Bronchial epithelial cell (primary cell): ENCODE measurements around the gene RNF38. TPM values are rescaled to one million over a fixed set of nuclear protein-coding genes. Genes with fewer than 3 reads are reported as not detected.
A peak's percentile ranks its signal among the peaks of the same experiment; 100 is the strongest.
"Not testable (repeated sequence)": the region's sequence is repeated elsewhere in the genome, so short reads cannot be mapped to it uniquely, and the experiment has no call there.

Experiments used
- DNase-seq: peaks from one replicate; pipeline ENCODE4 v3.0.0-alpha.2; 2010; ENCODE audit warnings: low read depth
- FAIRE-seq: peaks from 2 replicates; lab custom pipeline; 2011; peaks lifted over from hg19 to GRCh38; lab: Jason Lieb, UNC
- H3K27me3 ChIP-seq: 2 replicates; pipeline ENCODE4 v1.5.1; 2011; ENCODE audit warnings: low read length; ENCODE audit not compliant: control insufficient read depth, insufficient read depth
- H3K36me3 ChIP-seq: 2 replicates; pipeline ENCODE4 v1.5.1; 2011; ENCODE audit warnings: low read length; ENCODE audit not compliant: control insufficient read depth, insufficient read depth
- H3K4me3 ChIP-seq: 2 replicates; pipeline ENCODE4 v1.5.1; 2011; ENCODE audit warnings: mild to moderate bottlenecking, low read depth, low read length, control low read depth
- total RNA-seq: library from RNA; depleted of rRNA; stranded (reverse); fragments of >200 nt; gene quantifications from 2 replicates; pipeline ENCODE4 v1.2.1, GENCODE V29; 2014
- TF ChIP-seq, protein P1 (sequence below): IDR thresholded peaks from 2 replicates; pipeline ENCODE4 v1.5.1; 2011; ENCODE audit warnings: mild to moderate bottlenecking, moderate library complexity, low read length, control low read depth, inconsistent platforms; ENCODE audit not compliant: insufficient read depth, severe bottlenecking

Gene RNF38
- total RNA-seq, 1 donor from 2014 or later: 5.5 TPM

DNA sequence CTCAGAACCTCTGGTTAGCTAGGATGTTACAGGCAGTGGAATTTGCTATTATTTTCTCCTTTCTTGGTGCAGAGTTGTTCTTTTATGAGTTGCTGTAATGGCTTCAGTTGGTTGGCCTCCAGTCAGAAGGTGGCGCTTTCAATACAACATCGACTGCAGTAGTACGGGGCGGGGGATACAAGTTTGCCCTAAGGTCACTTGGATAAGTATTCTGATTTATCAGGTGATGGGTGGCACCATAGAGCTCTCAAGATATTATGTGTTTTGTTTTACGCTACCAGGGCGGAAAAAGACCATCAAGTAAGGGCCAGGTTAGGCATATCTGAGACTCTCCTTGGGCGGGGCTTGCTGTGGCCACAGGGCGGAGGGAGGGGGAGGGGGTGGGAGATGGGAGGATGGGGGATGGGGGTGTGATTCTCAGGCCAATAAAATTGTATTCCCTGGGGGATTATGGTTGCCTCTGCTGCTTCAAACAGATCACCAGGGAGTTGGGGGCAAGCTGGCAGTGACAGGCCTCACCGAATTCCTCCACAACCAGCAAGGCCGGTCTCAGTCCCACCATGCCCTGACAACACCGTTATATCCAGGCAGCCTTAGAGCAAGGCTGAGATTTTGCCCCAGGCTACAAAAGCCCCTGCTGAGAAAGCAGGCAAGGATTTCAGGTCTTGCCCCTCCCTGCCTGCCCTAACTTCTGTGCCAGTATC, 15.9 kb upstream of the RNF38 start:
- TF ChIP-seq, protein P1, sequence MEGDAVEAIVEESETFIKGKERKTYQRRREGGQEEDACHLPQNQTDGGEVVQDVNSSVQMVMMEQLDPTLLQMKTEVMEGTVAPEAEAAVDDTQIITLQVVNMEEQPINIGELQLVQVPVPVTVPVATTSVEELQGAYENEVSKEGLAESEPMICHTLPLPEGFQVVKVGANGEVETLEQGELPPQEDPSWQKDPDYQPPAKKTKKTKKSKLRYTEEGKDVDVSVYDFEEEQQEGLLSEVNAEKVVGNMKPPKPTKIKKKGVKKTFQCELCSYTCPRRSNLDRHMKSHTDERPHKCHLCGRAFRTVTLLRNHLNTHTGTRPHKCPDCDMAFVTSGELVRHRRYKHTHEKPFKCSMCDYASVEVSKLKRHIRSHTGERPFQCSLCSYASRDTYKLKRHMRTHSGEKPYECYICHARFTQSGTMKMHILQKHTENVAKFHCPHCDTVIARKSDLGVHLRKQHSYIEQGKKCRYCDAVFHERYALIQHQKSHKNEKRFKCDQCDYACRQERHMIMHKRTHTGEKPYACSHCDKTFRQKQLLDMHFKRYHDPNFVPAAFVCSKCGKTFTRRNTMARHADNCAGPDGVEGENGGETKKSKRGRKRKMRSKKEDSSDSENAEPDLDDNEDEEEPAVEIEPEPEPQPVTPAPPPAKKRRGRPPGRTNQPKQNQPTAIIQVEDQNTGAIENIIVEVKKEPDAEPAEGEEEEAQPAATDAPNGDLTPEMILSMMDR: no peak
- H3K27me3 ChIP-seq: no peaks in the 10 kb centered on the region
- H3K36me3 ChIP-seq: no peaks in the 10 kb centered on the region
- DNase-seq: no peak
- FAIRE-seq: peak; percentile 7
- no peak overlapping the region for H3K4me3 ChIP-seq

DNA sequence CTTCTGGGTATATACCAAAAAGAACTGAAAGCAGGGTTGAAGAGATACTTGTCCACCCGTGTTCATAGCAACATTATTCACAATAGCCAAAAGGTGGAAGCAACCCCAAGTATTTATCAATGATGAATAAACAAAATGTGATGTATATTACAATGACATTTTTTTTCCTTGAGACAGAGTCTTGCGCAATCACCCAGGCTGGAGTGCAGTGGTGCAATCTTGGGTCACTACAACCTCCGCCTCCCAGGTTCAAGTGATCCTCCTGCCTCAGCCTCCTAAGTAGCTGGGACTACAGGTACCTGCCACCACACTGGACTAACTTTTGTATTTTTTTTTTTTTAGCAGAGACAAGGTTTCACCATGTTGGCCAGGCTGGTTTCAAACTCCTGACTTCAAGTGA, 11.3 kb upstream of the RNF38 start:
- DNase-seq: peak; percentile 31
- H3K27me3 ChIP-seq, H3K4me3 ChIP-seq, H3K36me3 ChIP-seq, FAIRE-seq: not testable (repeated sequence)

DNA sequence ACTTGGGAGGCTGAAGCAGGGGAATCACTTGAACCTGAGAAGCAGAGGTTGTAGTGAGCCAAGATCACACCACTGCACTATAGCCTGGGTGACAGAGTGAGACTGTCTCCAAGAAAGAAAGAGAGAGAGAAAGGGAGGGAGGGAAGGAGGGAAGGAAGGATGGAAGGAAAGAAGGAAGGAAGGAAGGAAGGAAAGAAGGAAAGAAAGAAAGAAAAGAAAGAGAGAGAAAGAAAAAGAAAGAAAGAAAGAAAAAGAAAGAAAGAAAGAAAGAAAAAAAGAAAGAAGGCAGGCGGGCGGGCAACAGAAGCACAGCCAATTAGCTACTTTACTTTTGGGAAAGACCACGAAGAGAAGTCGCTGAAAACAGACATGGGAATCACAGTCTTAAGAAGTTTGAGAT, 9.0 kb upstream of the RNF38 start:
- H3K27me3 ChIP-seq, H3K36me3 ChIP-seq, DNase-seq, H3K4me3 ChIP-seq, FAIRE-seq: not testable (repeated sequence)

DNA sequence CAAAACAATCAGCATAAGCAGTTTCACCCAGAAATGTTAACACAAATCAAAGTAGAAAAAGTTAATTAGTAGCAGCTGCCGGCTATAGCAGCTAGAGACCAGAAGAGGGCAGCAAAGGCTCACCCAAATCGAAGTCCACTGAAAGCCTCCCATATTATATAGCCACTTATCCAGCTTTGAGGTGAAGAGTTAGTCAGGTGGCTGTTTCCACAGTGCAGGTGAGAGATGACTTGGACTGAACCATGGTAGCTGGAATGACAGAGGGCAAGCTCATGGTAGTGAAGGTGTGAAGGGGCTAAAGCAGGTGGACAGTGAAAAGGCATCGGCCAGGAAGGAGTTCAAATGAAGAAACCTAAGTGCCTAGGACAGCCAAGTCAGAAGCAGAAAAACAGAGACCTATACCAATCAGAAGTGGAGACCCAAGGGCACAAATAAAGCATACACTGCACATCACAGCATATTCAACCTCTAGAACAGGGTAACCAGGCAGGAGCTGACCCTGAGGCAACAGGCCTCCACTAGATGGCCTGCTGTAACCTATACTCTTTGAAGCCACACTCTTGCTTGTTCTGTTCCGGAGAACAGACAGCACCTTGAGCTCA, 7.2 kb upstream of the RNF38 start:
- H3K4me3 ChIP-seq: no peak overlapping the region
- no peaks in the 10 kb centered on the region for H3K27me3 ChIP-seq
- H3K36me3 ChIP-seq: no peaks in the 10 kb centered on the region
- TF ChIP-seq, protein P1: peak; percentile 91
- DNase-seq (peak; percentile 68), FAIRE-seq (peak; percentile 84)

DNA sequence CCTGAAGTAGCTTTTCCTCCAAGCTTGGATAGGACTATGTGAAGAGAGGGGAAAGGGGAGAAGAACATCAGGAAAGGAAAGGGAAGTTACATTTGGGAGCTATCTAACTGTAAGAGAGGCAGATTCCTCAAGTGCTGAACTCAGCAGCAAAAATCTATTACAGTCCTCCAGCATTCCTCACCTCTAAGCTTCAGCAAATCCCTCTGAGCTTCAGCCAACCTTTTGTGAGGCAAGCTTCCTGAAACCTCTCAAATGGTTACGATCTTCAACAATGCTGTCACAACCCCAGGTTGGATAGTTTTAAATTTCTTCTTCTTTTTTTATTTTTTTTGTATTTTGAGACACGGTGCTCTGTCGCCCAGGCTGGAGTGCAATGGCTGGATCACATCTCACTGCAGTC, 2.5 kb upstream of the RNF38 start:
- TF ChIP-seq, protein P1: no peak
- no peak overlapping the region for H3K4me3 ChIP-seq
- FAIRE-seq (no peak), DNase-seq (no peak)
- no peaks in the 10 kb centered on the region for H3K36me3 ChIP-seq
- no peaks in the 10 kb centered on the region for H3K27me3 ChIP-seq

DNA sequence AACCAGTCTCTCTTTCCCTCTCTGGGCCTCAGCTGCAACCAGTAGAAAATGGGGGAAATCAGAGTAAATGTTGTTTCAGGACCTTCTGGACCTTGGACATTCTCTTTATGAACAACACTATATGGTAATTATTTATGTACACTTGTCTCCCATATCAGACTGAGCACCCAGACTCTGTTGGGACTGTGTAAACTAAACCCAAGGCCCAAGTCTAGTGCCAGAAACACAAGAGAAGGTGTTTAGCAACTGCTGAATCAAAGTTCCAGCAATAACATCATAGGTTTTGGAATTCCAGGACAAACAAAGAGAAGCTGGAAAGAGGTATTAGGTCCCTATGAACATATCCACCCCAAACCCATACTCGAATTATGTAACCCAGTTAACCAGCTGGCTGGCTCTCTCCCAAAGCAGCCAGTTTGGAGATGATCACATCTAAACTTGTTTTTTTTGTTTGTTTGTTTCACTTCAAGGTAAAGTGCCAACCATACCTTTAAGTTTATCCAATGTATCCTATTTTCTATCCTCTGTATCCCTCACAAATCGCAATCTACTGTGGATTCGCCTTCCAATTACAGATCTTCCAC, 1.9 kb upstream of the RNF38 start:
- TF ChIP-seq, protein P1: no peak
- H3K36me3 ChIP-seq: no peaks in the 10 kb centered on the region
- DNase-seq: no peak
- no peak for FAIRE-seq
- H3K4me3 ChIP-seq: no peak overlapping the region
- no peaks in the 10 kb centered on the region for H3K27me3 ChIP-seq
